Subcutaneous adipose tissue (tissue), 4 donors: Measurements from ENCODE around the gene CCDC47. TPM values are rescaled to one million over a fixed set of nuclear protein-coding genes. Genes with fewer than 3 reads are reported as not detected.

Experiments
- CTCF ChIP-seq: fragments of 450-650 bp; IDR thresholded peaks from one replicate; pipeline ENCODE4 v1.5.1; 2016; ENCODE audit warnings: low read depth, mild to moderate bottlenecking, control low read depth, antibody characterized with exemption, moderate library complexity
- total RNA-seq, 4 donors: library from RNA; depleted of rRNA; stranded (reverse); fragments of >200 nt; gene quantifications; one replicate each; pipeline ENCODE4 v1.1.0, GENCODE V29; 2016

CCDC47 gene
- total RNA-seq, 4 donors from 2014 or later = 45.6 to 60.0 (median 51.3) TPM

GRCh38 chr17:63766754-63767153 is 6.6 kb downstream of the CCDC47 start:
- TF ChIP-seq CTCF = no peak

DNA sequence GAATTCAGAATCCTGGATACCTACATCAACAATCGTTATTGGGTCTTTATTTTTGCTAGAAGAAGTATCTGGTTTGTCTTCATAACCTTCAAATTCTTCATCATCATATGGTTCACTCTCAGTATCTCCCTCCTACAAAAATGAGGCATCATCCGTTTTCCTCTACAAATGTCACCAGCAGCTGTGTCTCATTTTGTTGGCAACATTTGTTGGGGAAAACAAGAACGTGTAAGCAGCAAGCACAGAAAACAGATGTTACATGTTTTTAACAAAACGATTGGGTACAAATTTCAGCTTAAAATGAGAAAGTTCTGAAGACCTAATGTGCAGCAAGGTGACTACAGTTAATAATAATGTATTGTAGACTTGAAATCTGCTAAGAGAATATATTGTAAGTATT is 8.7 kb downstream of the CCDC47 start:
- no peak for TF ChIP-seq CTCF

DNA sequence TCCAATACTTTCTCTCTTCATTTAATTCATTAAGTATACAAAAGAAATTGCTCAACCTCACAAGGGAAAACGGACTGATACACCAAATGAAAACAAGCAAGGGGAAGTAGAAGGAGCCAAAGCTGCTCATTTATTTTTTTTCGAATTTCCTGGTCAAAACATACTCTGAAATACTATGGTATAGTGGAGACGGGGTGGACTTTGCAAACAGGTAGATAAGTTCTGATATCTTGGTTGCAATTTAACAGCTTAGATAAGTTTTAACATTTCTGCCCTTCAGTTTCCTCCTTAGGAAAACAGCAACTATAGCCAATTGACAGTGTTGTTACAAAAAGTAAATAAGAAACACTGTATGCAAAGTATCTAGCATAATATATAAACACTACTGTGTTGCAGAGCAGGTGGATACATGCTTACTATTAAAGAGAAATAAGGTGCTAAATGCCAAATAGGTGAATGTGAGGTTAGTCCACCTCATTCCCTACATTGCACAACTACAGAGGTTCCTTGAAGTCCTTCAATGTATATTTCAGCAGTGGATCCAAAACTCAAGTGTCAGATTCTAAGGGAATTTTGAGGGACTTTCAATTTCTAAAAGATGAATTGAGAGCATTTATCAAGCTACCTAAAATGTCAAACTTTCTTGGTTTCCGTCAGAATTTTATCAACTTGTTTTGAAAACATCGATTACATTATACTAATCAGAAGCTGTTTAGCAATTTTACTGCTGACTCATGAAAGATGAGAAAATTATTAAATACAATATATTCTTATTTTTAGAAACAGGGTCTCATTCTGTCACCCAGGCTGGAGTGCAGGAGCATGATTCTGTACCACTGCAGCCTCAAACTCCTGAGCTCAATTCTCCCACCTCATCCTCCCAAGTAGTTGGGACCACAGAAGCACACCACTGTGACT is 11.0 kb downstream of the CCDC47 start:
- no peak for TF ChIP-seq CTCF

DNA sequence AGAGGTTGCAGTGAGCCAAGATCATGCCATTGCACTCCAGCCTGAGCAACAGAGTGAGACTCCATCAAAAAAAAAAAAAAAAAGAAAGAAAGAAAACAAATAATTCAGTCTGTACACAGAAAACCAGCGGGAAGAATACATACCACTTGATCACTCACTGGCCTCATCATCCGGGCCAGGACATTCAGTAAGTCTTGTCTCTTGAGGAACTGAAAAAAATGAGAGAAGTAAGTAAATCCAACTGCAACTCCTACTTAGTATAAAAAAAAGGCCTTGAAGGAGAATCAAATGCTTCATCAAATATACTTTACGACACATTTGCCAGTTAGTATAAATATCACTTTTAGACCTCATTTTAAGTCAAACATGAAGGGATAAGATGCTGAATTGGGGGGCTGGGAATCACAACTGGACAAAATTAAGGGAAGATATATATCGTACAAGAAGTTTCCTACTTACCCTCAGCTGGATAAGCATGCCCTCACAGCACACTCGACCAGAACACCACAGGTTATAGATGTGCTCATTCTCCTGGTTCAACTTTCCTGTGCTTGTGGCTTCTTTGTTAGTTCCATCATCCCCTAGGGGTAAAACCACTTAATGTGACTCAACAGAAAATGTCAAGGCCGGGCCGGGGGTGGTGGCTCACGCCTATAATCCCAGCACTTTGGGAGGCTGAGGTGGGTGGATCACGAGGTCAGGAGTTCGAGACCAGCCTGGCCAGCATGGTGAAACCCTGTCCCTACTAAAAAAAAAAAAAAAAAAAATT is 12.4 kb downstream of the CCDC47 start:
- TF ChIP-seq CTCF = no peak

DNA sequence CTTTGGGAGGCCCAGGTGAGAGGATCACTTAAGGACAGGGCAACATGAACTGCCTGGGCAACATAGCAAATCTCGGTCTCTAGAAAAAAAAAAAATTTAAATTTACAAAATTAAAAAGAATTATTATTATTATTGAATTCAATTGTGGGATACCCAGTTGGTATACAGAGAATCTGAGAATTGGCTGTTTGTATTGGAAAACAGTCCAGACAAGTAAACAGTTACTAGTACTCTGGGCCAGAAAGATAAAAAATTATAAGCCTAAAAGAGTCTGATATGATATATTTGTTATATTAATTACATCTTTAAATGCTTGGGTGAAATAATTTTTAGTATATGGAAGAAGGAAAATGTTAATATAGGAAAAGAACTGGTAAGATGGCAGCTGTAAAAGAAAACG is 15.0 kb downstream of the CCDC47 start:
- no peak for TF ChIP-seq CTCF

- no peak for TF ChIP-seq CTCF
Measured at GRCh38 chr17:63754046-63754445, 19.4 kb downstream of the CCDC47 start.

DNA sequence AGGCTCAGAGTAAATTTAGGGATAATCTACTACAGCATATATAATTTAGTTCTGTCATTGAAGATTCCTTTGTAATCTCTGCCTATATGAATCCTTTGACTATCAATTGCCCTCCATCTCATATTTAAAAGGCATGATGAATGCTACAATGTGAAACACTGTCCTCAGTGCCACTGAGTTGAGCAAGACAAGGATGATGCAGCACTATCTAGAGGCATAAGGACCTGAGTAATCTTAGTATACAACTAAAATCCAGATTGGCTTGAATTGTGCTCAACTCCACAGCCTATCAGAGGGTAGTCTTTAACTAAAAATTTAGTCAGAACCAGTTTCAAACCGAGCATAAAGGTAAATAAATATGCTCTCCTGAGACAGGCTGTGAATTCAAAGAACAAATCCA is 20.2 kb downstream of the CCDC47 start:
- no peak for TF ChIP-seq CTCF
